Mesenchymal stem cell (in vitro differentiated cells and primary cell): Measurements from ENCODE around the gene FXYD6.
A peak's percentile ranks its signal among the peaks of the same experiment; 100 is the strongest.

Experiments used
- DNase-seq: peaks from one replicate; pipeline ENCODE4 v3.0.0-alpha.2; 2013
- H2AFZ ChIP-seq: one replicate; pipeline ENCODE4 v1.6.1; 2013; ENCODE audit warnings: low read depth, mild to moderate bottlenecking, control low read depth, inconsistent platforms, low read length, moderate library complexity
- H2AK5ac ChIP-seq: 2 replicates; pipeline ENCODE4 v1.6.1; 2013; ENCODE audit warnings: low read length, moderate library complexity, mild to moderate bottlenecking, inconsistent platforms; ENCODE audit not compliant: severe bottlenecking
- H2BK120ac ChIP-seq: one replicate; pipeline ENCODE4 v1.6.1; 2013; ENCODE audit warnings: low read depth, mild to moderate bottlenecking, inconsistent platforms, low read length, moderate library complexity
- H2BK12ac ChIP-seq, 2 experiments: one replicate each; pipeline ENCODE4 v1.6.1; 2013; ENCODE audit warnings: inconsistent platforms in 2 of 2, low read length in 2 of 2, mild to moderate bottlenecking in 2 of 2, moderate library complexity in 2 of 2, control low read depth in 1 of 2
- H2BK15ac ChIP-seq: one replicate; pipeline ENCODE4 v1.6.1; 2013; ENCODE audit warnings: mild to moderate bottlenecking, low read depth, inconsistent platforms; ENCODE audit not compliant: poor library complexity, severe bottlenecking
- H2BK5ac ChIP-seq: 2 replicates; pipeline ENCODE4 v1.6.1; 2013; ENCODE audit warnings: low read depth, mild to moderate bottlenecking, low read length, control low read depth, inconsistent platforms; ENCODE audit not compliant: poor library complexity, severe bottlenecking
- H3K14ac ChIP-seq, 2 experiments: one replicate each; pipeline ENCODE4 v1.6.1; 2013; ENCODE audit warnings: inconsistent platforms in 2 of 2, low read length in 2 of 2, control low read depth in 1 of 2, mild to moderate bottlenecking in 1 of 2, moderate library complexity in 1 of 2
- H3K18ac ChIP-seq, 2 experiments: one replicate each; pipeline ENCODE4 v1.6.1; 2013; ENCODE audit warnings: inconsistent platforms in 2 of 2, low read length in 2 of 2, control low read depth in 1 of 2, low read depth in 1 of 2, mild to moderate bottlenecking in 1 of 2
- H3K23ac ChIP-seq, 2 experiments: one replicate each; pipeline ENCODE4 v1.6.1; 2013; ENCODE audit warnings: inconsistent platforms in 2 of 2, low read length in 2 of 2, mild to moderate bottlenecking in 2 of 2, moderate library complexity in 2 of 2, control low read depth in 1 of 2
- H3K27ac ChIP-seq: 2 replicates; pipeline ENCODE4 v1.5.1; 2013; ENCODE audit warnings: mild to moderate bottlenecking, moderate library complexity, low read length, control low read depth, inconsistent platforms; ENCODE audit not compliant: poor library complexity, severe bottlenecking
- H3K27me3 ChIP-seq, 2 experiments: 2 replicates each; pipeline versions ENCODE4 v1.6.1 to v1.7.0; 2013; ENCODE audit warnings: low read length in 2 of 2, mild to moderate bottlenecking in 2 of 2, moderate library complexity in 2 of 2, control low read depth in 1 of 2, inconsistent platforms in 1 of 2; ENCODE audit not compliant: control insufficient read depth in 1 of 2, insufficient read depth in 1 of 2
- H3K36me3 ChIP-seq, 2 experiments: 2 replicates each; pipeline versions ENCODE4 v1.6.1 to v1.7.0; 2013; ENCODE audit warnings: low read length in 2 of 2, control low read depth in 1 of 2, inconsistent platforms in 1 of 2, low read depth in 1 of 2, mild to moderate bottlenecking in 1 of 2; ENCODE audit not compliant: insufficient read depth in 2 of 2, control insufficient read depth in 1 of 2
- H3K4ac ChIP-seq, 2 experiments: one replicate each; pipeline ENCODE4 v1.6.1; 2013; ENCODE audit warnings: inconsistent platforms in 2 of 2, low read length in 2 of 2, mild to moderate bottlenecking in 2 of 2, moderate library complexity in 2 of 2, control low read depth in 1 of 2, low read depth in 1 of 2
- H3K4me1 ChIP-seq: 2 replicates; pipeline ENCODE4 v1.6.1; 2013; ENCODE audit warnings: low read depth, low read length, control low read depth; ENCODE audit not compliant: control insufficient read depth, insufficient read depth
- H3K4me2 ChIP-seq: 2 replicates; pipeline ENCODE4 v1.6.1; 2013; ENCODE audit warnings: low read length, mild to moderate bottlenecking, inconsistent platforms; ENCODE audit not compliant: poor library complexity, severe bottlenecking
- H3K4me3 ChIP-seq, 2 experiments: 2 replicates each; pipeline versions ENCODE4 v1.5.1 to v1.7.0; 2013; ENCODE audit warnings: low read length in 2 of 2, mild to moderate bottlenecking in 2 of 2, control low read depth in 1 of 2, low read depth in 1 of 2; ENCODE audit not compliant: insufficient read depth in 1 of 2
- H3K79me1 ChIP-seq: replicated peaks from 2 replicates; pipeline ENCODE4 v1.6.1; 2013; ENCODE audit warnings: mild to moderate bottlenecking, control low read depth, low read length, inconsistent platforms; ENCODE audit not compliant: poor library complexity, severe bottlenecking
- H3K9ac ChIP-seq: 2 replicates; pipeline ENCODE4 v1.7.0; 2013; ENCODE audit warnings: mild to moderate bottlenecking, low read length, moderate library complexity
- H3K9me3 ChIP-seq: 2 replicates; pipeline ENCODE4 v1.7.0; 2013; ENCODE audit warnings: mild to moderate bottlenecking, low read length; ENCODE audit not compliant: control insufficient read depth
- H4K8ac ChIP-seq: one replicate; pipeline ENCODE4 v1.6.1; 2013; ENCODE audit warnings: inconsistent platforms, mild to moderate bottlenecking, low read length, moderate library complexity
- H4K91ac ChIP-seq: one replicate; pipeline ENCODE4 v1.6.1; 2013; ENCODE audit warnings: mild to moderate bottlenecking, low read length, inconsistent platforms
- WGBS: methylation state at CpG from one replicate; pipeline ENCODE4 v1.1.7; 2013; ENCODE audit warnings: mixed read lengths; 5-methylcytosine and 5-hydroxymethylcytosine counted together

Gene FXYD6

DNA sequence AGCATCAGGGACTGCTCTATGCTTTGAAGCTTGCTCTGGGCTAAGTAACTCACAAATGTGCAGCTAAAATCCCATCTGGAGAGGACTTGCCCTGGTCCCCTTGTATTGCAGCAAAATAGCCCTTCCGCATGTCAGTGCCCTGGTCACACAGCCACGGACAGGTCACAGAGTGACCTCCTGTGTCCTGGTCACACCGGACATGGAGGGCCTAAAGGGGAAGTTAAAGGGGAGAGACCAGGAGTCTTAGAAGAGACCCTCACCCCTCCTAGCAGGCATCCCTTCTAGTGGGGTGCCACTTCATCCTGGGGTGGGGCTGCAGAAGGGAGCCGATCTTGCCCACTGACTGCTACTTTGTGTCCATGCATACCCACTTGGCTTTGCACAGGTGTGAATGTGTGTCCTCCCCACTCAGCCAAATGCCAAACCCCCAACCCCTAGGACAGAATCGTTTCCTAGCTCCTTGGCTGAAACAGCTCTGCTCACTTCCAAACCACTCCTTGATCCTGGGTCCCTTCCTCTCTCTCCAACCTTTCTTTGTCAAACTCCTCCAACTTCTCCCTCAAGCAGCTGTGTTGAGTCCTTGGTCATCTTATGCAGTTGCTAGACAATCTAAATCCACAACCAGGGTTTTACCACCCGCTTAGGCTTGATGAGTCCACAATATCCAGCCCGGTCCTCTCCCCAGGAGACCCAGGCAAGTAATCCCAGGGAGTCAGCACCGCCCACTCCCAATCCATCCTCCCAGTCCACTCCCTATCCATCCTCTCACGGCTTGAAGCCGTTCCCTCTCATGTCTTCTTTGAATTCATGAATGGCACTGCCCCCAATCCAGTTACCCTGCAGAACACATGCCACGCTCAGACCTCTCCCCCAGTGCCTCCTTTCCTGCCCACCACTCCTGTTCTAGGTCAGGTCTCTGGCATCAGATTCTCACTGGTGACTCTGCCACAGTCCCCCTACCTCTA lies 3.3 kb upstream of the FXYD6 start:
- Histone ChIP-seq H3K4me1 (peaks cover 17% of the 10 kb centered on the region), H2BK120ac (no peak overlapping the region), H2BK12ac (no peak overlapping the region), H3K9ac (no peak overlapping the region), H3K4ac (no peak overlapping the region), H3K27ac (no peak overlapping the region), H3K4me2 (no peak overlapping the region), H2AFZ (no peak overlapping the region), H2BK15ac (no peak overlapping the region), H3K4me3 (no peak overlapping the region), H3K36me3 (no peaks in the 10 kb centered on the region), H3K14ac (no peak overlapping the region), H3K23ac (no peak overlapping the region), H3K18ac (no peak overlapping the region), H3K79me1 (peaks cover 7% of the 10 kb centered on the region), H3K9me3 (no peaks in the 10 kb centered on the region), H2BK5ac (no peak overlapping the region), H4K91ac (no peak overlapping the region), H4K8ac (no peak overlapping the region), H3K27me3 (peaks cover 33 to 73% of the 10 kb centered on the region in 2 experiments), H2AK5ac (no peak overlapping the region)
- WGBS, result 92% methylated on average over 11 of the region's 11 CpGs
- DNase-seq, result no peak

DNA sequence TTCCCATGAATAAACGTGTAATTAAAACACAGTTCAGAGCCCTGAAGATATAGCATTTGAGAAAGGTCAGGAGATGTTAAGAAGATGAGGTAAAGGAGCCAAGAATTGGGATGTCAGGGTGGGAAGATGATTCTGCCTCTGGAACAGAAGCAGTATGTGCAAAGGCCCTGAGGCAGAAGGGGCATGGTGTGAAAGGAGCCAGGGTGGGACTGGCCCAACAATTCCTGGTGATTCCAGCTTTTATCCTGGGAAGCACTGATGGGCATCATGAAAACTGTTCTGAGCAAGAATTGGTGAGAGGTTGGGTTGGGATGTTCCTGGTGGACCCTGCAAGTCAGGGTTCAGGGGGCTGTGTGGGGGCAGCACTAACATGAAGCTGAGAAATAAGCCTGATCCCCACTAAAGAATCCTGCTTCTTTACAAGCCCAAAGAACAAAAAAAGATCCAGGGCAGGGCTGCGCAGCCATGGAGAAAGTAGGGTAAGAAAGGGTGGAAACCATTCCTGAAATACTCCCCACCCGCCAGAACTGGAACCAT lies 2.5 kb upstream of the FXYD6 start:
- 94% methylated on average over 3 of the region's 3 CpGs for WGBS
- Histone ChIP-seq H2BK120ac (no peak overlapping the region), H4K91ac (no peak overlapping the region), H2BK5ac (no peak overlapping the region), H3K4me1 (peaks cover 21% of the 10 kb centered on the region), H3K4ac (no peak overlapping the region), H3K4me3 (no peak overlapping the region), H2BK15ac (no peak overlapping the region), H3K23ac (no peak overlapping the region), H3K4me2 (no peak overlapping the region), H3K27me3 (peaks cover 33 to 81% of the 10 kb centered on the region in 2 experiments), H2AK5ac (no peak overlapping the region), H4K8ac (no peak overlapping the region), H3K27ac (no peak overlapping the region), H3K36me3 (no peaks in the 10 kb centered on the region), H3K18ac (no peak overlapping the region), H3K9ac (no peak overlapping the region), H2BK12ac (no peak overlapping the region), H3K79me1 (peaks cover 7% of the 10 kb centered on the region), H3K14ac (no peak overlapping the region), H3K9me3 (no peaks in the 10 kb centered on the region), H2AFZ (no peak overlapping the region)
- no peak for DNase-seq

DNA sequence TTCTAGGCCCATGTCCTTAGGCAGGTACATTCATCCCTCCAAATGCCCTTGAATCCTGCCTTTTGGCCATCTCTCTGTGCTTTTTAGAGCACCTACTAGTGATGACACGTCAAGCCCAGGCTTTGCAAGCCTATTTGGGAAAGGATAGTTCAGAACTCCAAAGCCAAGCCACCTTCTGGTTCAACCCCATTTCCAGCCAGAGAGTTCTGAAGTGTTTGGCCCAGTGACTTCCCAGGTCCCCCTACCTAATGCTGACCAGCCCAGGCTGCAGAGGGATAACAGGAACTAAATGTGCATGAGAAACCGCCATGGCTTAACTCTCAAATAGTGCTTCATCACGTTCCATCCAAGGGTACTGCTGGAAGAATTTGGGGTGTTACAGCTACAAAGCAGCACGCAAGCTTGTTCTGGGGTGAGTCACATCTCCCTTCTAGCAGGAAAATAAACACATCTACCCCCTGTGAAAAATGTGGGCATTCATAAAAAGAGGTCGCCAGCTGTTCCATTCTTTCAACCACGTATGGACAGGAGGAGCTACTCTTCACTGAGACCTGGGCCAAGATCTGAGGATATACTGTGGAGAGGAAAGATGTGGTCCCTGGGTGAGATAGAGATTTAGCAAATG lies 2.0 kb upstream of the FXYD6 start:
- Histone ChIP-seq H3K79me1 (peaks cover 11% of the 10 kb centered on the region), H3K18ac (no peak overlapping the region), H2BK120ac (no peak overlapping the region), H3K23ac (no peak overlapping the region), H3K4ac (no peak overlapping the region), H2BK5ac (no peak overlapping the region), H3K27ac (no peak overlapping the region), H3K4me2 (no peak overlapping the region), H2AK5ac (no peak overlapping the region), H3K4me3 (no peak overlapping the region), H3K14ac (no peak overlapping the region), H2AFZ (no peak overlapping the region), H3K9ac (no peak overlapping the region), H4K91ac (no peak overlapping the region), H3K4me1 (peaks cover 21% of the 10 kb centered on the region), H3K9me3 (no peaks in the 10 kb centered on the region), H3K27me3 (peaks cover 33 to 87% of the 10 kb centered on the region in 2 experiments), H2BK15ac (no peak overlapping the region), H2BK12ac (no peak overlapping the region), H3K36me3 (no peaks in the 10 kb centered on the region), H4K8ac (no peak overlapping the region)
- WGBS, result 81% methylated on average over 6 of the region's 6 CpGs
- DNase-seq, result peak; percentile 22
